ENCODE data around the gene AHSG.

DNA sequence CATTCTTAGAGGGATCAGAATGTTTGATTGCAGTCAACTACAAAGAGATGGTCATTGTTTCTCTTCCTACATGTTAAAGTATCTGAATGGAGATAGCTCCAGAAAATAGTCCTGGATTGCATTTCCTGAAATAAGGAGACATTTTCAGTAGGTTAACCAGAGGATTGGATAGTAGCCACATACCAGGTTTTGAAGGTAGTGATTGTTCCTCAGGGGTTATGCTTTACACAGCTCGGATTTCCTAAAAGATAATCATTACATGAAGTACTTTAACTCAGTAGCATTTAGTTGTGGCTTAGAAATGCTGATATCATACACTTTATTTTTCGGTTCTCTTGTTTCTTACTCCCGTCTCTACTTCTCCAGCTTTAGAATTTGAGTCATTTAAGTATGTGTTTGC is 32.1 kb upstream of the AHSG start:
- TF ChIP-seq, protein P1, sequence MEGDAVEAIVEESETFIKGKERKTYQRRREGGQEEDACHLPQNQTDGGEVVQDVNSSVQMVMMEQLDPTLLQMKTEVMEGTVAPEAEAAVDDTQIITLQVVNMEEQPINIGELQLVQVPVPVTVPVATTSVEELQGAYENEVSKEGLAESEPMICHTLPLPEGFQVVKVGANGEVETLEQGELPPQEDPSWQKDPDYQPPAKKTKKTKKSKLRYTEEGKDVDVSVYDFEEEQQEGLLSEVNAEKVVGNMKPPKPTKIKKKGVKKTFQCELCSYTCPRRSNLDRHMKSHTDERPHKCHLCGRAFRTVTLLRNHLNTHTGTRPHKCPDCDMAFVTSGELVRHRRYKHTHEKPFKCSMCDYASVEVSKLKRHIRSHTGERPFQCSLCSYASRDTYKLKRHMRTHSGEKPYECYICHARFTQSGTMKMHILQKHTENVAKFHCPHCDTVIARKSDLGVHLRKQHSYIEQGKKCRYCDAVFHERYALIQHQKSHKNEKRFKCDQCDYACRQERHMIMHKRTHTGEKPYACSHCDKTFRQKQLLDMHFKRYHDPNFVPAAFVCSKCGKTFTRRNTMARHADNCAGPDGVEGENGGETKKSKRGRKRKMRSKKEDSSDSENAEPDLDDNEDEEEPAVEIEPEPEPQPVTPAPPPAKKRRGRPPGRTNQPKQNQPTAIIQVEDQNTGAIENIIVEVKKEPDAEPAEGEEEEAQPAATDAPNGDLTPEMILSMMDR (optimal IDR thresholded peaks at IDR 0.05 in 1 of 3, IDR thresholded peaks at IDR 0.05 in 1 of 3, conservative IDR thresholded peaks at IDR 0.05 in 1 of 3; ENCODE audit: extremely low read depth in 1 of 3, insufficient read depth in 2 of 3, low read length in 3 of 3): no peak
- TF ChIP-seq EZH2 (IDR thresholded peaks at IDR 0.05; ENCODE audit: low read length): no peak

Data from keratinocyte (primary cell).